Fibroblast of villous mesenchyme (primary cell): Measurements from ENCODE around the gene C1orf159. TPM values are rescaled to one million over a fixed set of nuclear protein-coding genes. Genes with fewer than 3 reads are reported as not detected.

ENCODE experiments used
- DNase-seq: peaks from one replicate; pipeline ENCODE4 v3.0.0-alpha.2; 2010; ENCODE audit warnings: low read depth
- H3K4me3 ChIP-seq: 2 replicates; pipeline ENCODE4 v1.5.1; 2011; ENCODE audit warnings: low read depth, mild to moderate bottlenecking, low read length
- CTCF ChIP-seq: IDR thresholded peaks from 2 replicates; pipeline ENCODE4 v1.5.1; 2012; ENCODE audit warnings: low read depth, mild to moderate bottlenecking, low read length; ENCODE audit not compliant: insufficient read depth
- total RNA-seq: library from RNA; depleted of rRNA; stranded (reverse); fragments of >200 nt; gene quantifications from 2 replicates; pipeline ENCODE4 v1.2.3, GENCODE V29; 2012

C1orf159 gene
- total RNA-seq, 1 donor = 6.5 TPM

GRCh38 chr1:1124786-1125642 is 9.1 kb upstream of the C1orf159 start:
- no peak overlapping the region for H3K4me3 ChIP-seq
- DNase-seq = no peak
- no peak for TF ChIP-seq CTCF

DNA sequence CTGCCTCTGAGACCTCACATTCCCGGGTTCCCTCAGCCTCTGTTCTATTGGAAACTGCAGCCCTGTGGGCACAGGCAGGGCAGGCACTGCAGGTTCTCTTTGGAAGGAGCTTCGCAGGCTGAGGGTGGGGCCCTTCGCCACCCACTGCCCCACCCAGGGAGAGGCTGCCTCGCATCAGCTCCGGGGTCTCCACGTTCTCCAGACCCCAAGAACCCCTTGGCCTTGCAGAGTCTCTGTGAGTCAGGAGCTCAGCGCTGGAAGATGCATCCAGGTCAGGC is 8.6 kb upstream of the C1orf159 start:
- no peak for TF ChIP-seq CTCF

GRCh38 chr1:1123581-1124507 is 8.0 kb upstream of the C1orf159 start:
- peak; percentile 8 for DNase-seq
- H3K4me3 ChIP-seq = no peak overlapping the region
- TF ChIP-seq CTCF = no peak

More for the DNA sequence above, 8.6 kb upstream of the C1orf159 start:
- no peak overlapping the region for H3K4me3 ChIP-seq
- DNase-seq = no peak

DNA sequence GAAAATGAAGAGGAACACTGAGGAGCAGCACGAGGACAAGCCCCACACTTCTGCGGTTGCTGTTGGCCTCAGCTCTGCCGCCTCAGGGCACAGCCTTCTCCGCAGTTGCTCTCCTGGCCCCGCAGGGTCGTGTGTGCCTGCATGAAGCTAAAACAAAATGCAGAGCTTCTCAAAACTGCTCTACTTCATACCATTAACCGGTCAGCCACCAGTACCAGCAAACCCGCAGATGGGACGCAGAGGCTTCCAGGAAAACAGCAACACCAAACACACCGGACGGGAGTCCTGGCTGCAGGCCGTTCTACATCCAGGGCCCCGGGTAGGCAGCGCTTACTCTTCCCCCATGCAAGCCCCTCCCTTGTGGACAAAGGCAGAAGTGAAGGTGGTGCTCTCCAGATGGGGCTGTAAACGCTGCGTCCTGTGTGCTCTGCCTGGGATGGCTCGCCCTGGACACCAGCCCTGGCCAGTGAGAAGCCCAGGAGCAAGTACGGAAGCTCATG is 7.1 kb upstream of the C1orf159 start:
- DNase-seq = peak; percentile 4
- no peak overlapping the region for H3K4me3 ChIP-seq
- TF ChIP-seq CTCF = no peak

GRCh38 chr1:1122078-1122811 is 6.4 kb upstream of the C1orf159 start:
- peak overlapping the region; percentile 19 for H3K4me3 ChIP-seq
- TF ChIP-seq CTCF = peak; percentile 90
- peak; percentile 65 for DNase-seq

- no peak overlapping the region for H3K4me3 ChIP-seq
Measured at GRCh38 chr1:1121611-1122077, 5.8 kb upstream of the C1orf159 start.

More at GRCh38 chr1:1121611-1122077, 5.8 kb upstream of the C1orf159 start:
- TF ChIP-seq CTCF = no peak
- DNase-seq = no peak
